MM.1S (cell line): ENCODE results near the gene TMEFF1.

Experiments
- DNase-seq: peaks from one replicate; pipeline ENCODE4 v3.0.0-alpha.2; 2015
- H2AFZ ChIP-seq: fragments of 300-600 bp; sonication (generic); 2 replicates; pipeline ENCODE4 v1.6.0; 2016; ENCODE audit warnings: antibody characterized with exemption, low read length
- H3F3A ChIP-seq: fragments of 300-600 bp; sonication (generic); 2 replicates; pipeline ENCODE4 v1.6.1; 2016; ENCODE audit warnings: mild to moderate bottlenecking, antibody characterized with exemption, low read length, moderate library complexity, mixed read lengths; ENCODE audit not compliant: insufficient read depth
- H3K27ac ChIP-seq: fragments of 300-600 bp; sonication (generic); 2 replicates; pipeline ENCODE4 v1.5.1; 2016; ENCODE audit warnings: mild to moderate bottlenecking, low read length
- H3K27me3 ChIP-seq: fragments of 300-600 bp; sonication (generic); replicated peaks from 2 replicates; pipeline ENCODE4 v1.6.0; 2016; ENCODE audit warnings: low read length; ENCODE audit not compliant: insufficient read depth
- H3K36me3 ChIP-seq: fragments of 300-600 bp; sonication (generic); replicated peaks from 2 replicates; pipeline ENCODE4 v1.6.1; 2016; ENCODE audit warnings: mild to moderate bottlenecking, low read length, mixed read lengths; ENCODE audit not compliant: insufficient read depth
- H3K4me1 ChIP-seq: fragments of 300-600 bp; sonication (generic); 2 replicates; pipeline ENCODE4 v1.6.1; 2016; ENCODE audit warnings: low read length, mixed read lengths
- H3K4me2 ChIP-seq: fragments of 300-600 bp; sonication (generic); 2 replicates; pipeline ENCODE4 v1.6.0; 2016; ENCODE audit warnings: low read depth, low read length
- H3K4me3 ChIP-seq: fragments of 300-600 bp; sonication (generic); 2 replicates; pipeline ENCODE4 v1.5.1; 2016; ENCODE audit warnings: low read length, mixed read lengths
- H3K79me2 ChIP-seq: fragments of 300-600 bp; sonication (generic); 2 replicates; pipeline ENCODE4 v1.6.1; 2016; ENCODE audit warnings: mixed run types, low read length, mixed read lengths
- H3K9ac ChIP-seq: fragments of 300-600 bp; sonication (generic); 2 replicates; pipeline ENCODE4 v1.6.1; 2016; ENCODE audit warnings: low read length, mixed read lengths
- H3K9me2 ChIP-seq: fragments of 300-600 bp; sonication (generic); replicated peaks from 2 replicates; pipeline ENCODE4 v1.6.1; 2016; ENCODE audit warnings: mild to moderate bottlenecking, low read length, mixed read lengths; ENCODE audit not compliant: insufficient read depth
- H3K9me3 ChIP-seq: fragments of 300-600 bp; sonication (generic); replicated peaks from 2 replicates; pipeline ENCODE4 v1.6.1; 2016; ENCODE audit warnings: mild to moderate bottlenecking, low read length, mixed read lengths; ENCODE audit not compliant: insufficient read depth
- H4K20me1 ChIP-seq: fragments of 300-600 bp; sonication (generic); 2 replicates; pipeline ENCODE4 v1.6.1; 2016; ENCODE audit warnings: mild to moderate bottlenecking, low read length, moderate library complexity, mixed read lengths; ENCODE audit not compliant: insufficient read depth
- EZH2 ChIP-seq: fragments of 300-600 bp; sonication (generic); optimal IDR thresholded peaks from 2 replicates; pipeline ENCODE3; 2017; ENCODE audit warnings: low read depth, mild to moderate bottlenecking, antibody characterized with exemption, low read length, mixed read lengths
- EZH2phosphoT487 ChIP-seq: fragments of 300-600 bp; sonication (generic); IDR thresholded peaks from 2 replicates; pipeline ENCODE4 v1.6.1; 2018; ENCODE audit warnings: antibody characterized with exemption, low read length
- TF ChIP-seq, protein P1 (sequence below): fragments of 300-600 bp; sonication (generic); IDR thresholded peaks from 2 replicates; pipeline ENCODE4 v1.5.1; 2016; ENCODE audit warnings: antibody characterized with exemption, low read length, mixed read lengths

Gene TMEFF1

DNA sequence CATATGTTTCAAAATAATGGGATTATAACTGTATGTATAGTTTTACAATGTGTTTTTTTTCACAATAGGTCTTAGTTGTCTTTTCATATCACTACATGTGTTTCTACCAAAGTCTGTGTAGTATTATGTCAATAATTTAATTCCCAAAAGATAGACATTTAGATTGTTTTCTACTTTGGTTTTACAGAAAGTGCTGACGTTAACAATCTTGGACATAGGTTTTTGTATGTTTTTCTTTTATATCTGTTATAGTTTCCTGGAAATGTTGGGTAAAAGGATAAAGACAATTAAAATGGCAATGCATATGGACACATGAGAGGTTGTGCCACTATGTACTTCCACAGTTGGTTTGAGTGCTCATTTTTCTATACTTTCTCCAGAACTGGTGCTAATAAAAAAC is 15.2 kb downstream of the TMEFF1 start:
- TF ChIP-seq, protein P1, sequence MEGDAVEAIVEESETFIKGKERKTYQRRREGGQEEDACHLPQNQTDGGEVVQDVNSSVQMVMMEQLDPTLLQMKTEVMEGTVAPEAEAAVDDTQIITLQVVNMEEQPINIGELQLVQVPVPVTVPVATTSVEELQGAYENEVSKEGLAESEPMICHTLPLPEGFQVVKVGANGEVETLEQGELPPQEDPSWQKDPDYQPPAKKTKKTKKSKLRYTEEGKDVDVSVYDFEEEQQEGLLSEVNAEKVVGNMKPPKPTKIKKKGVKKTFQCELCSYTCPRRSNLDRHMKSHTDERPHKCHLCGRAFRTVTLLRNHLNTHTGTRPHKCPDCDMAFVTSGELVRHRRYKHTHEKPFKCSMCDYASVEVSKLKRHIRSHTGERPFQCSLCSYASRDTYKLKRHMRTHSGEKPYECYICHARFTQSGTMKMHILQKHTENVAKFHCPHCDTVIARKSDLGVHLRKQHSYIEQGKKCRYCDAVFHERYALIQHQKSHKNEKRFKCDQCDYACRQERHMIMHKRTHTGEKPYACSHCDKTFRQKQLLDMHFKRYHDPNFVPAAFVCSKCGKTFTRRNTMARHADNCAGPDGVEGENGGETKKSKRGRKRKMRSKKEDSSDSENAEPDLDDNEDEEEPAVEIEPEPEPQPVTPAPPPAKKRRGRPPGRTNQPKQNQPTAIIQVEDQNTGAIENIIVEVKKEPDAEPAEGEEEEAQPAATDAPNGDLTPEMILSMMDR = no peak
- TF ChIP-seq EZH2 (no peak), EZH2phosphoT487 (no peak)
- Histone ChIP-seq H3F3A (peaks cover 12% of the 10 kb centered on the region), H3K9ac (no peak overlapping the region), H3K27me3 (no peaks in the 10 kb centered on the region), H3K36me3 (no peaks in the 10 kb centered on the region), H4K20me1 (no peaks in the 10 kb centered on the region), H3K4me1 (peaks cover 29% of the 10 kb centered on the region), H3K4me3 (no peak overlapping the region), H3K9me3 (no peaks in the 10 kb centered on the region), H3K9me2 (no peaks in the 10 kb centered on the region), H3K4me2 (no peak overlapping the region), H3K79me2 (peaks cover 10% of the 10 kb centered on the region), H2AFZ (no peak overlapping the region), H3K27ac (no peak overlapping the region)
- no peak for DNase-seq

DNA sequence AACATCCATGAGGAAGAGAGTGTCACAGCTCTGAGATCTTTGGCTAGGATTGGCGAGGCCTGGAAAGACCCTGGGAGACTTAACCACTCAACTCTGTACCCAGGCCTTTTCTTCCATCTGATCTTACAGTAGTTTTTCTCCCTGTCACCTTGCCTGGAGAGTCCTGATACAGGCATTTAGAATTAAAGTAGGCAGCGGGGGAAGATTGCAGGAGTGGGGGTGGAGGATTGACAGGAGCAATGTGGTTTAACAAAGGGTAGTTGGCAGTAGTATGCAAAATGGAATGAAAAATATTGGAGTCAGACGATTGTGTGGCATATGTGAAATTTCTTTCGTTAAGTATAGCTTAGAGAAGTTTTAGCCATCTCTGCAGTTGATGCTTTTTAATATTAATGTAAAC is 16.9 kb downstream of the TMEFF1 start:
- Histone ChIP-seq H3K4me1 (peaks cover 29% of the 10 kb centered on the region), H3K36me3 (no peaks in the 10 kb centered on the region), H3K4me2 (no peak overlapping the region), H2AFZ (no peak overlapping the region), H4K20me1 (no peaks in the 10 kb centered on the region), H3K4me3 (no peak overlapping the region), H3K9me2 (no peaks in the 10 kb centered on the region), H3F3A (peaks cover 12% of the 10 kb centered on the region), H3K9me3 (no peaks in the 10 kb centered on the region), H3K27ac (no peak overlapping the region), H3K9ac (no peak overlapping the region), H3K79me2 (peaks cover 8% of the 10 kb centered on the region), H3K27me3 (no peaks in the 10 kb centered on the region)
- DNase-seq = no peak
- TF ChIP-seq EZH2 (no peak), EZH2phosphoT487 (no peak)
- TF ChIP-seq, protein P1 = no peak

DNA sequence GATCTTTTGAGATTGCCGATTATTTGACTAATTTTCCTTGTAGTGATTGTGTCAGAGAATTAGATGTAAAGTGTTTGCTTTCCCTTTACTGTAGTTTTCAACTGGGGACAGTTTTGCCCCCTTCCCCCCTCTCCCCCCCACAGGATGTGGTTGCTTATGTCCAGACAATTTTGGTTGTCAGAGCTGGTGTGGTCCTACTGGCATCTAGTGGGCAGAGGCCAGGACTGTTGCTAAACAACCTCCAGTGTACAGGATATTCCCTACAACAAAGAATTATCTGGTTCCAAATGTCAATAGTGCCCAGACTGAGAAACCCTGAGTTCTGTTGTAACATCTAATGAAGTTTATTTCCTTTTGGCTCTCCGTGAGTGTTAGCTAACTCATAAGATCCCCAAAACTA is 20.0 kb downstream of the TMEFF1 start:
- H2AFZ ChIP-seq = no peak overlapping the region
- no peaks in the 10 kb centered on the region for H4K20me1 ChIP-seq
- TF ChIP-seq EZH2phosphoT487 (no peak), EZH2 (no peak)
- TF ChIP-seq, protein P1 = peak; percentile 36

More for the DNA sequence above, 20.0 kb downstream of the TMEFF1 start:
- Histone ChIP-seq H3K4me3 (no peak overlapping the region), H3F3A (no peaks in the 10 kb centered on the region), H3K4me1 (peaks cover 11% of the 10 kb centered on the region), H3K4me2 (no peak overlapping the region), H3K9ac (no peak overlapping the region), H3K9me3 (no peaks in the 10 kb centered on the region), H3K27me3 (no peaks in the 10 kb centered on the region), H3K36me3 (no peaks in the 10 kb centered on the region), H3K27ac (no peak overlapping the region), H3K9me2 (no peaks in the 10 kb centered on the region), H3K79me2 (no peaks in the 10 kb centered on the region)
- peak; percentile 30 for DNase-seq
